ENCODE data around the gene EIPR1. TPM values are rescaled to one million over a fixed set of nuclear protein-coding genes. Genes with fewer than 3 reads are reported as not detected.

Gene EIPR1
- total and polyA plus RNA-seq, 2 of the 4 experiments (the other 2 are of a cell fraction), result 46.5 to 67.4 TPM

- no TSS peak for BruUV-seq (replicated peaks)
- Histone ChIP-seq H3K4ac (ENCODE audit: low read depth, low read length) (no peak overlapping the region), H3K4me3 (ENCODE audit: insufficient read depth, low read depth, low read length) (no peak overlapping the region), H2AFZ (replicated peaks; ENCODE audit: low read length, poor library complexity) (no peak overlapping the region), H3K56ac (ENCODE audit: extremely low read depth, insufficient read depth, low read length) (no peak overlapping the region), H3K9ac (ENCODE audit: low read depth, low read length) (no peak overlapping the region), H3K9me1 (ENCODE audit: insufficient read depth, low read length) (no peaks in the 10 kb centered on the region), H3K4me2 (ENCODE audit: low read depth, low read length) (no peak overlapping the region), H4K5ac (ENCODE audit: low read depth, low read length) (no peak overlapping the region), H4K91ac (ENCODE audit: insufficient read depth, low read depth, low read length) (no peak overlapping the region), H2AK5ac (ENCODE audit: low read depth, low read length) (no peak overlapping the region), H3K18ac (ENCODE audit: low read depth, low read length) (no peak overlapping the region), H2BK15ac (ENCODE audit: low read depth, low read length) (no peak overlapping the region), H4K8ac (ENCODE audit: low read depth in 2 of 2, low read length in 2 of 2) (no peak overlapping the region), H2BK5ac (ENCODE audit: low read depth, low read length, poor library complexity, severe bottlenecking) (no peak overlapping the region), H3K27ac (ENCODE audit: insufficient read depth, low read length) (no peak overlapping the region), H3K9me3 (ENCODE audit: control insufficient read depth, insufficient read depth, low read length) (peaks cover 6% of the 10 kb centered on the region; the same call in 1 of the 2 replicates), H4K20me1 (ENCODE audit: insufficient read depth, low read length) (no peaks in the 10 kb centered on the region), H2AK9ac (replicated peaks; ENCODE audit: low read depth, low read length, poor library complexity) (no peak overlapping the region), H3K36me3 (ENCODE audit: control insufficient read depth, insufficient read depth, low read length) (peaks cover 5% of the 10 kb centered on the region), H3K79me1 (ENCODE audit: low read depth in 1 of 2, low read length in 2 of 2) (no peaks in the 10 kb centered on the region), H3K4me1 (ENCODE audit: control insufficient read depth, insufficient read depth, low read length) (no peaks in the 10 kb centered on the region), H2BK20ac (ENCODE audit: low read depth, low read length) (no peak overlapping the region), H2BK120ac (ENCODE audit: low read depth, low read length) (no peak overlapping the region), H3K23ac (ENCODE audit: low read depth, low read length) (no peak overlapping the region), H3K14ac (replicated peaks; ENCODE audit: low read depth, low read length) (no peak overlapping the region), H3K27me3 (ENCODE audit: control insufficient read depth, insufficient read depth, low read length) (no peaks in the 10 kb centered on the region)
- WGBS, 2 experiments (ENCODE audit: extremely low coverage in 2 of 2, insufficient read length in 1 of 2), result 92% methylated on average over 2 of the region's 11 CpGs; no CpG with 5 or more reads in 1 of the 2 experiments
- in situ Hi-C loops (cut with MboI; ENCODE audit: low sequenced_read_pairs), result no loop called here
- no peak for ATAC-seq (ENCODE audit: low read depth)
- ChIA-PET POLR2A (ENCODE audit: unreplicated experiment) (no interaction called here), CTCF (no interaction called here)
- no peak for DNase-seq
- intact Hi-C loops (cut with micrococcal nuclease), result no loop called here
- dilution Hi-C loops (cut with HindIII; ENCODE audit: low sequenced_read_pairs, unreplicated experiment), result no loop called here
- TF ChIP-seq CEBPB (IDR thresholded peaks at IDR 0.05; ENCODE audit: low read depth, low read length) (no peak), RCOR1 (IDR thresholded peaks at IDR 0.05; ENCODE audit: insufficient replicate concordance, low read length) (no peak), CTCF (conservative IDR thresholded peaks at IDR 0.05; ENCODE audit: low read depth, low read length) (no peak), MAZ (IDR thresholded peaks at IDR 0.05; ENCODE audit: borderline replicate concordance, low read depth, low read length) (no peak), FOS (IDR thresholded peaks at IDR 0.05; ENCODE audit: low read depth, low read length) (no peak), SMC3 (IDR thresholded peaks at IDR 0.05; ENCODE audit: low read depth, low read length) (no peak), RFX5 (IDR thresholded peaks at IDR 0.05; ENCODE audit: low read depth, low read length) (no peak), BHLHE40 (IDR thresholded peaks at IDR 0.05; ENCODE audit: low read depth, low read length) (no peak), MXI1 (IDR thresholded peaks at IDR 0.05; ENCODE audit: borderline replicate concordance, low read depth, low read length) (no peak)
Measured at GRCh38 chr2:3184167-3184566, 193.5 kb downstream of the EIPR1 start.

Measured in IMR-90 (cell line).